Loucy (cell line): Measurements from ENCODE around the gene FBXO30.

Experiments used
- H2AFZ ChIP-seq: fragments of 200-600 bp; sonication (generic); 2 replicates; pipeline ENCODE4 v1.6.0; 2016; ENCODE audit warnings: antibody characterized with exemption, mild to moderate bottlenecking, low read length, moderate library complexity
- H3F3A ChIP-seq: fragments of 200-600 bp; 2 replicates; pipeline ENCODE4 v1.6.0; 2016; ENCODE audit warnings: antibody characterized with exemption, low read depth, mild to moderate bottlenecking
- H3K27me3 ChIP-seq: fragments of 200-600 bp; sonication (generic); 2 replicates; pipeline ENCODE4 v1.6.1; 2014; ENCODE audit warnings: low read length, mild to moderate bottlenecking; ENCODE audit not compliant: insufficient read depth, poor library complexity, severe bottlenecking
- H3K36me3 ChIP-seq: fragments of 200-600 bp; sonication (generic); 2 replicates; pipeline ENCODE4 v1.6.1; 2016; ENCODE audit warnings: low read length; ENCODE audit not compliant: insufficient read depth
- H3K4me1 ChIP-seq: fragments of 200-600 bp; sonication (generic); 2 replicates; pipeline ENCODE4 v1.5.1; 2014; ENCODE audit warnings: low read length, mild to moderate bottlenecking; ENCODE audit not compliant: insufficient read depth, poor library complexity, severe bottlenecking
- H3K4me2 ChIP-seq: fragments of 200-600 bp; sonication (generic); 2 replicates; pipeline ENCODE4 v1.6.0; 2014; ENCODE audit warnings: antibody characterized with exemption, low read length, low read depth, mild to moderate bottlenecking; ENCODE audit not compliant: poor library complexity, severe bottlenecking
- H3K4me3 ChIP-seq: fragments of 200-600 bp; sonication (generic); 2 replicates; pipeline ENCODE4 v1.5.1; 2014; ENCODE audit warnings: low read length, mild to moderate bottlenecking, mixed read lengths; ENCODE audit not compliant: poor library complexity, severe bottlenecking
- H3K79me2 ChIP-seq: fragments of 200-600 bp; sonication (generic); 2 replicates; pipeline ENCODE4 v1.6.1; 2014; ENCODE audit warnings: low read length; ENCODE audit not compliant: insufficient read depth
- H3K9ac ChIP-seq: fragments of 200-600 bp; sonication (generic); 2 replicates; pipeline ENCODE4 v1.6.0; 2014; ENCODE audit warnings: mild to moderate bottlenecking, low read depth, low read length, moderate library complexity; ENCODE audit not compliant: poor library complexity, severe bottlenecking
- H3K9me2 ChIP-seq: fragments of 200-600 bp; sonication (generic); replicated peaks from 2 replicates; pipeline ENCODE4 v1.6.1; 2016; ENCODE audit warnings: low read depth, low read length, mixed read lengths
- H3K9me3 ChIP-seq: fragments of 200-600 bp; sonication (generic); 2 replicates; pipeline ENCODE4 v1.6.1; 2014; ENCODE audit warnings: mild to moderate bottlenecking, antibody characterized with exemption, low read length, low read depth; ENCODE audit not compliant: insufficient read depth
- H4K20me1 ChIP-seq: fragments of 200-600 bp; sonication (generic); 2 replicates; pipeline ENCODE4 v1.6.0; 2014; ENCODE audit warnings: antibody characterized with exemption, low read length, mild to moderate bottlenecking; ENCODE audit not compliant: insufficient read depth, poor library complexity, severe bottlenecking
- CTCF ChIP-seq: fragments of 200-600 bp; sonication (generic); conservative IDR thresholded peaks from 2 replicates; pipeline ENCODE4 v1.5.1; 2014; ENCODE audit warnings: mild to moderate bottlenecking, antibody characterized with exemption, low read length
- EZH2phosphoT487 ChIP-seq: fragments of 200-600 bp; IDR thresholded peaks from 2 replicates; pipeline ENCODE4 v1.6.1; 2018; ENCODE audit warnings: antibody characterized with exemption, mild to moderate bottlenecking, moderate library complexity, borderline replicate concordance

FBXO30 gene

GRCh38 chr6:145814035-145814500, 527 bp downstream of the FBXO30 start:
- Histone ChIP-seq H3K9me2 (no peaks in the 10 kb centered on the region), H3K27me3 (no peaks in the 10 kb centered on the region), H3K4me1 (peaks cover 55% of the 10 kb centered on the region), H3K9me3 (no peaks in the 10 kb centered on the region), H3K4me2 (peak overlapping the region; percentile 82), H3K4me3 (peak overlapping the region; percentile 98), H2AFZ (peak overlapping the region; percentile 62), H3K36me3 (no peaks in the 10 kb centered on the region), H4K20me1 (peaks cover 49% of the 10 kb centered on the region), H3K9ac (peak overlapping the region; percentile 89), H3F3A (no peaks in the 10 kb centered on the region), H3K79me2 (peaks cover 69% of the 10 kb centered on the region)
- no peak for TF ChIP-seq CTCF
- TF ChIP-seq EZH2phosphoT487 = no peak

DNA sequence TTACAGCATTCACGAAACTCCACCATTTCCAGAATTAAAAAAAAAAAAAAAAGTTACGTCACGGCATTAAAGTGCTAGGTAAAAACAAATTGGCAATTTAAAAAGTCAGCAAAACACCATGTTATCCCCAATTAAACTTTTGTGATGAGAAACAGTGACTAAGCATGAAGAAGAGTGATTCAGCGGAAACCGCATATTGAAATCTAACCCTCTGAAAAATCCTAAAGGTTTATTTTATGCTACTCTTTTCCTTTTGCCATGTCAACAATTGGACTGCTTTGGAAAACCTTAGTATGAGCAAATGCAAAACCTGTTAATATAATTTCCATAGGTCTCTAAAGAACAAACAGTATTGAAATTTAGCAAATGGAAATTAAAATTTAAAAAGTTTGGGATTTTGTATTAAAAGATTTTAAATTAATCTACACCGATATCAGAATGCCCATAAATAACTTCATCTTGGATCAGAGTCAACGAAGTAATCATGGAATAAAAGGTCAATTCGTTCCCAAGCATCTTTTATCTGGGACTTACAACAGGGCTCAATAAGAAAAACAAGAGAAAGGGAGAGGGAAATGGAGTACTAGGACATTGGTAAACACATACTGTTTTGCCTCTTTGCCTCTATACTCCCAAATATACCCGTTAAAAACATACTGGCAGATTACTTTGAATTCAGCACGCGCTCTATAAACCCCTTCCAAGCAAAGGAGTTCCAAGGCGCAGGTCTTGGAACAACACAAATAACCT, 1.1 kb downstream of the FBXO30 start:
- peak overlapping the region; percentile 82 for H3K4me2 ChIP-seq
- TF ChIP-seq CTCF = no peak
- no peak for TF ChIP-seq EZH2phosphoT487
- peak overlapping the region; percentile 98 for H3K4me3 ChIP-seq
- no peaks in the 10 kb centered on the region for H3K36me3 ChIP-seq
- H3K9ac ChIP-seq = peak overlapping the region; percentile 89
- no peaks in the 10 kb centered on the region for H3K9me3 ChIP-seq
- peak overlapping the region; percentile 62 for H2AFZ ChIP-seq
- peaks cover 72% of the 10 kb centered on the region for H3K79me2 ChIP-seq
- no peaks in the 10 kb centered on the region for H3K27me3 ChIP-seq
- peaks cover 55% of the 10 kb centered on the region for H4K20me1 ChIP-seq
- no peaks in the 10 kb centered on the region for H3K9me2 ChIP-seq
- H3F3A ChIP-seq = no peaks in the 10 kb centered on the region
- peaks cover 59% of the 10 kb centered on the region for H3K4me1 ChIP-seq

- no peak overlapping the region for H2AFZ ChIP-seq
- H3K36me3 ChIP-seq = no peaks in the 10 kb centered on the region
- H3K4me2 ChIP-seq = peak overlapping the region; percentile 82
- H3K79me2 ChIP-seq = peaks cover 80% of the 10 kb centered on the region
- H3K4me3 ChIP-seq = peak overlapping the region; percentile 98
- TF ChIP-seq EZH2phosphoT487 = no peak
- no peak for TF ChIP-seq CTCF
- H3K27me3 ChIP-seq = no peaks in the 10 kb centered on the region
- H3K9me2 ChIP-seq = no peaks in the 10 kb centered on the region
- no peaks in the 10 kb centered on the region for H3F3A ChIP-seq
- H4K20me1 ChIP-seq = peaks cover 70% of the 10 kb centered on the region
- H3K9me3 ChIP-seq = no peaks in the 10 kb centered on the region
- H3K4me1 ChIP-seq = peaks cover 68% of the 10 kb centered on the region
- peak overlapping the region; percentile 89 for H3K9ac ChIP-seq
These were observed 2.9 kb downstream of the FBXO30 start for GRCh38 chr6:145811741-145812140.
